Endothelial cell of umbilical vein (primary cell): ENCODE data around the gene ZNF714.

Source experiments
- FOS ChIP-seq: IDR thresholded peaks from 2 replicates; pipeline ENCODE4 v1.6.1; 2011; ENCODE audit warnings: mild to moderate bottlenecking, low read length, moderate library complexity, borderline replicate concordance; ENCODE audit not compliant: insufficient read depth
- POLR2AphosphoS5 ChIP-seq: IDR thresholded peaks from 2 replicates; pipeline ENCODE4 v1.6.1; 2012; ENCODE audit warnings: low read depth, mild to moderate bottlenecking, control low read depth, low read length, moderate library complexity; ENCODE audit not compliant: insufficient read depth
- TF ChIP-seq, protein P1 (sequence below), 2 donors: IDR thresholded peaks; 1 replicate in 1 of 2; 2 replicates in 1 of 2; pipeline ENCODE4 v1.5.1; 2011; ENCODE audit warnings: low read length in 2 of 2, mild to moderate bottlenecking in 2 of 2, moderate library complexity in 2 of 2, control low read depth in 1 of 2, inconsistent platforms in 1 of 2, low read depth in 1 of 2; ENCODE audit not compliant: insufficient read depth in 1 of 2; ENCODE audit errors: extremely low read depth in 1 of 2
- TF ChIP-seq, protein P2 (sequence below): IDR thresholded peaks from 2 replicates; pipeline ENCODE4 v1.6.1; 2011; ENCODE audit not compliant: insufficient read depth, insufficient read length

DNA sequence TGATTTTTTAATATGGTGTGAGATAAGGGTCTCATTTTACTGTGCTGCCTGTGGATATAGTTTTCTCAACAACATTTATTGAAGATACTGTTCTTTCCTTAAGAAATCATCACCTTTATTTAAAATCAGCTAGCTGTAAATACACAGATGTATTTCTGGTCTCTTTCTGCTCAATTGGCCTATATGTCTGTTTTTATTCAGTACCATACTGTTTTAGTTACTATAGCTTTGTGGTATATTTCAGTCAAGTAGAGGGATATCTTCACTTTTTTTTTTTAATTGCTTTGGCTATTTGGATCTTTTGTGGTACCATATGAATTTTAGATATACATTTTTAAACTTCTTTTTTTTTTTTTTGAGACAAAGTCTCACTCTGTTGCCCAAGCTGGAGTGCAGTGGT, 16.7 kb upstream of the ZNF714 start:
- TF ChIP-seq, protein P1, sequence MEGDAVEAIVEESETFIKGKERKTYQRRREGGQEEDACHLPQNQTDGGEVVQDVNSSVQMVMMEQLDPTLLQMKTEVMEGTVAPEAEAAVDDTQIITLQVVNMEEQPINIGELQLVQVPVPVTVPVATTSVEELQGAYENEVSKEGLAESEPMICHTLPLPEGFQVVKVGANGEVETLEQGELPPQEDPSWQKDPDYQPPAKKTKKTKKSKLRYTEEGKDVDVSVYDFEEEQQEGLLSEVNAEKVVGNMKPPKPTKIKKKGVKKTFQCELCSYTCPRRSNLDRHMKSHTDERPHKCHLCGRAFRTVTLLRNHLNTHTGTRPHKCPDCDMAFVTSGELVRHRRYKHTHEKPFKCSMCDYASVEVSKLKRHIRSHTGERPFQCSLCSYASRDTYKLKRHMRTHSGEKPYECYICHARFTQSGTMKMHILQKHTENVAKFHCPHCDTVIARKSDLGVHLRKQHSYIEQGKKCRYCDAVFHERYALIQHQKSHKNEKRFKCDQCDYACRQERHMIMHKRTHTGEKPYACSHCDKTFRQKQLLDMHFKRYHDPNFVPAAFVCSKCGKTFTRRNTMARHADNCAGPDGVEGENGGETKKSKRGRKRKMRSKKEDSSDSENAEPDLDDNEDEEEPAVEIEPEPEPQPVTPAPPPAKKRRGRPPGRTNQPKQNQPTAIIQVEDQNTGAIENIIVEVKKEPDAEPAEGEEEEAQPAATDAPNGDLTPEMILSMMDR (IDR thresholded peaks at IDR 0.05; ENCODE audit: extremely low read depth in 1 of 2, insufficient read depth in 1 of 2, low read depth in 1 of 2, low read length in 2 of 2) = no peak
- TF ChIP-seq POLR2AphosphoS5 (no peak), FOS (no peak)
- TF ChIP-seq, protein P2, sequence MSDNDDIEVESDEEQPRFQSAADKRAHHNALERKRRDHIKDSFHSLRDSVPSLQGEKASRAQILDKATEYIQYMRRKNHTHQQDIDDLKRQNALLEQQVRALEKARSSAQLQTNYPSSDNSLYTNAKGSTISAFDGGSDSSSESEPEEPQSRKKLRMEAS = no peak
